NT2/D1 (cell line): ENCODE measurements around the gene HP.

Experiments used
- DNase-seq: peaks from one replicate; pipeline ENCODE4 v3.0.0-alpha.2; 2011; ENCODE audit warnings: low read depth, low spot score
- H3K27me3 ChIP-seq: 2 replicates; pipeline ENCODE4 v1.6.0; 2011; ENCODE audit warnings: mild to moderate bottlenecking; ENCODE audit not compliant: insufficient read length, insufficient read depth
- H3K36me3 ChIP-seq: 2 replicates; pipeline ENCODE4 v1.6.1; 2011; ENCODE audit warnings: mild to moderate bottlenecking, low read length, mixed read lengths; ENCODE audit not compliant: insufficient read depth, insufficient read length
- H3K4me1 ChIP-seq: 2 replicates; pipeline ENCODE4 v1.5.1; 2011; ENCODE audit not compliant: insufficient read depth, insufficient read length
- H3K4me3 ChIP-seq: 2 replicates; pipeline ENCODE4 v1.5.1; 2011; ENCODE audit warnings: low read depth; ENCODE audit not compliant: insufficient read length
- H3K9ac ChIP-seq: 2 replicates; pipeline ENCODE4 v1.6.0; 2011; ENCODE audit warnings: low read depth; ENCODE audit not compliant: insufficient read length
- H3K9me3 ChIP-seq: 2 replicates; pipeline ENCODE4 v1.5.1; 2011; ENCODE audit warnings: mild to moderate bottlenecking, low read length; ENCODE audit not compliant: insufficient read depth
- SUZ12 ChIP-seq: IDR thresholded peaks from 2 replicates; pipeline ENCODE4 v1.6.1; 2011; ENCODE audit not compliant: insufficient read length, insufficient read depth; ENCODE audit errors: extremely low read depth
- YY1 ChIP-seq: IDR thresholded peaks from 2 replicates; pipeline ENCODE4 v1.6.1; 2011; ENCODE audit not compliant: insufficient read length, insufficient read depth
- ZNF274 ChIP-seq: IDR thresholded peaks from 2 replicates; pipeline ENCODE4 v1.6.1; 2011; ENCODE audit warnings: mild to moderate bottlenecking, low read depth, low read length

Gene HP

DNA sequence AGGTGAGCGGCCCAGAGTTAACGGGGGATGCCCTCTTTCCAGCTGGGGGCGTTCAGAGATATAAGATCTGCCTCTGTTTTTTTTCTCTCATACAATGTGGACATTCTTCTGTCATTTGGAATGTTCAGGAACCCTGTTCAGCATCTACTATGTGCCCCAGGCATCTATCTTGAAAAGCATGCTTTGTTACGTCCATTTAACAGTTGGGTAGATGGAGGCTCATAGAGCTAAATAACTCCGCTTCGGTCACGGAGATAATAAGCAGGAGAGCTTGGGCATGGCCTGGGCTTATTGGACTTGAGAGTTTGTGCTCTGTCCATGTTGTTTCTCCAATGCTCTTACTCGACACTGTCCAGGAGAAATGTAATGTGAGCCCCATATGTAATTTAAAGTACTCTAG is 39.6 kb upstream of the HP start:
- TF ChIP-seq YY1 (no peak), SUZ12 (no peak), ZNF274 (no peak)
- no peak overlapping the region for H3K4me3 ChIP-seq
- no peak overlapping the region for H3K9ac ChIP-seq
- H3K4me1 ChIP-seq = peaks cover 10% of the 10 kb centered on the region
- no peaks in the 10 kb centered on the region for H3K27me3 ChIP-seq
- no peaks in the 10 kb centered on the region for H3K9me3 ChIP-seq
- H3K36me3 ChIP-seq = peaks cover 62% of the 10 kb centered on the region
- no peak for DNase-seq

DNA sequence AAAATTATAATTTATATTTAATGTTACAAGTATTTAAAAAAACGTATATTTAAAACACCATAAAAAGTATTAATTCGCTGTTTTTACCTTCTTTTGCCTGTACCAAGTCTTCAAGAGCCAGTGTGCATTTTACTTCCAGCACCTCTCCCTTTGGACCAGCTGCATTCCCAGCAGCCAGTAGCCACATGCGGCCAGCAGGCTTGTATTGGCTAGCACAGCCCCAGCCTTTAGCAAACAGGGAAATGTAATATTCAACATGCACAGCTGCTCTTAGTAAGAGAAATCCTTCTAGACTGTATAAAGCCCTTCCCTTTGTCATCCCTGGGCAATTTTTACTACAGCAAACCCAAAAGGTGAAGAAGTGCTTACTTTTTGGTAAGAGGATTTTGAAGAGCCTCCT is 39.2 kb upstream of the HP start:
- peaks cover 10% of the 10 kb centered on the region for H3K4me1 ChIP-seq
- TF ChIP-seq SUZ12 (no peak), YY1 (no peak), ZNF274 (no peak)
- no peak overlapping the region for H3K4me3 ChIP-seq
- DNase-seq = no peak
- no peaks in the 10 kb centered on the region for H3K27me3 ChIP-seq
- H3K36me3 ChIP-seq = peaks cover 62% of the 10 kb centered on the region
- no peaks in the 10 kb centered on the region for H3K9me3 ChIP-seq
- no peak overlapping the region for H3K9ac ChIP-seq

- TF ChIP-seq ZNF274 = no peak
- TF ChIP-seq SUZ12 = no peak
- TF ChIP-seq YY1 = no peak
- Histone ChIP-seq H3K36me3 (peaks cover 74% of the 10 kb centered on the region), H3K27me3 (no peaks in the 10 kb centered on the region), H3K4me1 (peaks cover 5% of the 10 kb centered on the region), H3K9me3 (no peaks in the 10 kb centered on the region), H3K9ac (no peak overlapping the region), H3K4me3 (no peak overlapping the region)
- DNase-seq = no peak
Measured at GRCh38 chr16:72018470-72018869, 35.8 kb upstream of the HP start.

DNA sequence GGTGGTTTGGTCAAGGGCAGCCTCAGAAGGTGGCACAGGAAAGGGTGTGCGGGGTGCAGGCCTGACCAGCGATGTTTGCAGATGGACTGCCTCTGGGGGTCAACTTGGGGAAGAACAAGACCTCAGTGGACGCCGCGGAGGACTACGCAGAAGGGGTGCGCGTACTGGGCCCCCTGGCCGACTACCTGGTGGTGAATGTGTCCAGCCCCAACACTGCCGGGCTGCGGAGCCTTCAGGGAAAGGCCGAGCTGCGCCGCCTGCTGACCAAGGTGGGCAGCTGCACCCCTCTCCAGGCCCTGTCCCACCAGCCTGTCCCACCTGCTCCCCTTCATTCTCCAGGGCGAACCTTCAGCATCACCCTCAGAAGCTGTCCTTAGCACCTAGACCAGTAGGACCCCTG is 33.3 kb upstream of the HP start:
- no peak overlapping the region for H3K4me3 ChIP-seq
- H3K9ac ChIP-seq = no peak overlapping the region
- no peaks in the 10 kb centered on the region for H3K27me3 ChIP-seq
- peaks cover 77% of the 10 kb centered on the region for H3K36me3 ChIP-seq
- no peaks in the 10 kb centered on the region for H3K9me3 ChIP-seq
- H3K4me1 ChIP-seq = no peaks in the 10 kb centered on the region
- TF ChIP-seq SUZ12 (no peak), ZNF274 (no peak), YY1 (no peak)
- DNase-seq = no peak

DNA sequence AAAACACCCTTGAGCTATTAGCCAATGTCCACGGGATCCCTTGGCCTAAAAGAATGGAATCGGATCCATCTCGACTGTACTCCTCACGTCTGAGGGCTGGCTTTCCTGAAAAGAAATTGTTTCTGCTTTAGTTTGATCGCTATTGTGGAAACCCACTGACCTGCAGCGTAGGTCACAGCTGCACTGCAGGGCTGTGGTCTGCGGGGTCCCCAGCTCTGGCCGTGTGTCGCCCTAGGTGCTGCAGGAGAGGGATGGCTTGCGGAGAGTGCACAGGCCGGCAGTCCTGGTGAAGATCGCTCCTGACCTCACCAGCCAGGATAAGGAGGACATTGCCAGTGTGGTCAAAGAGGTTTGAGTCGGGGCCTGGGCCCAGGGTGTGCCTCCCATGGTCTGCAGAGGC is 32.2 kb upstream of the HP start:
- Histone ChIP-seq H3K27me3 (no peaks in the 10 kb centered on the region), H3K9ac (no peak overlapping the region), H3K36me3 (peaks cover 67% of the 10 kb centered on the region), H3K4me1 (no peaks in the 10 kb centered on the region), H3K4me3 (no peak overlapping the region), H3K9me3 (no peaks in the 10 kb centered on the region)
- DNase-seq = no peak
- TF ChIP-seq YY1 (no peak), SUZ12 (no peak), ZNF274 (no peak)

- no peaks in the 10 kb centered on the region for H3K9me3 ChIP-seq
- no peak for TF ChIP-seq YY1
- no peak for TF ChIP-seq SUZ12
- TF ChIP-seq ZNF274 = no peak
- no peak overlapping the region for H3K9ac ChIP-seq
- no peaks in the 10 kb centered on the region for H3K27me3 ChIP-seq
- no peaks in the 10 kb centered on the region for H3K4me1 ChIP-seq
- H3K4me3 ChIP-seq = no peak overlapping the region
- DNase-seq = no peak
- H3K36me3 ChIP-seq = peaks cover 58% of the 10 kb centered on the region
Measured at GRCh38 chr16:72023962-72024361, 30.3 kb upstream of the HP start.

DNA sequence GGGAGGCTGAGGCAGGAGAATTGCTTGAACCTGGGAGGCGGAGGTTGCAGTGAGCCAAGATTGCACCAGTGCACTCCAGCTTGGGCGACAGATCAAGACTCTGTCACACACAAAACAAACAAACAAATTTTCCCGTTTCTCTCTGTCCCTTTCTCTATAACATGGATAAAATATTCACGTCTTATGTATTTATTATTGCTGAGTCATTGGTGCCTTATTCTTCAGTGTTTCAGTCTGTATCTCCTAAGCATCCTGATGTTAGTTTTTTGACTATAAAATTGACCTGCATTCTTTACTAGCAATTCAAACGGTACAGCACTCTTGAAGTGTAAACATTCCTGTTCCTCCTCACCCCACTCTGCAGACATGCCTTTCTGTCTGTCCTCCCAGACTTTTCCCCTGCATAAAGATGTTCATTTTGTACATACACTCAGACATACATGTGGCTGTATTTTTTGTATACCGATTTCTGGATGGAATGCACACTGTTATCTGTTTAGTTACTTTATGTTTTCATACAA is 29.4 kb upstream of the HP start:
- DNase-seq = no peak
- Histone ChIP-seq H3K9ac (no peak overlapping the region), H3K4me3 (no peak overlapping the region), H3K36me3 (peaks cover 54% of the 10 kb centered on the region), H3K27me3 (no peaks in the 10 kb centered on the region), H3K4me1 (no peaks in the 10 kb centered on the region), H3K9me3 (no peaks in the 10 kb centered on the region)
- TF ChIP-seq YY1 (no peak), ZNF274 (no peak), SUZ12 (no peak)
